ENCODE results near the gene RSPO3. TPM values are rescaled to one million over a fixed set of nuclear protein-coding genes. Genes with fewer than 3 reads are reported as not detected.

The RSPO3 gene
- total RNA-seq, 1 donor from 2014 or later, result not detected

GRCh38 chr6:127180426-127180825 is 62.0 kb downstream of the RSPO3 start:
- DNase-seq (ENCODE audit: low spot score), result no peak
- Mint-ChIP-seq H3K4me1 (ENCODE audit: low read depth) (no peaks in the 10 kb centered on the region), H3K27ac (no peak overlapping the region), H3K27me3 (ENCODE audit: low read depth) (peaks cover 26% of the 10 kb centered on the region), H3K9me3 (no peaks in the 10 kb centered on the region), H3K36me3 (ENCODE audit: low read depth) (no peaks in the 10 kb centered on the region), H3K4me3 (ENCODE audit: low read depth) (no peak overlapping the region)
- intact Hi-C loops (cut with micrococcal nuclease), result no loop called here

GRCh38 chr6:127182501-127182900 is 64.0 kb downstream of the RSPO3 start:
- intact Hi-C loops (cut with micrococcal nuclease), result no loop called here
- Mint-ChIP-seq H3K9me3 (no peaks in the 10 kb centered on the region), H3K4me3 (ENCODE audit: low read depth) (no peak overlapping the region), H3K36me3 (ENCODE audit: low read depth) (no peaks in the 10 kb centered on the region), H3K27me3 (ENCODE audit: low read depth) (peaks cover 32% of the 10 kb centered on the region), H3K27ac (no peak overlapping the region), H3K4me1 (ENCODE audit: low read depth) (no peaks in the 10 kb centered on the region)
- DNase-seq (ENCODE audit: low spot score), result no peak

GRCh38 chr6:127185437-127185995 is 67.0 kb downstream of the RSPO3 start:
- Mint-ChIP-seq H3K4me3 (ENCODE audit: low read depth) (no peak overlapping the region), H3K36me3 (ENCODE audit: low read depth) (no peaks in the 10 kb centered on the region), H3K9me3 (no peaks in the 10 kb centered on the region), H3K4me1 (ENCODE audit: low read depth) (no peaks in the 10 kb centered on the region), H3K27ac (no peak overlapping the region), H3K27me3 (ENCODE audit: low read depth) (peaks cover 26% of the 10 kb centered on the region)
- DNase-seq (ENCODE audit: low spot score), result no peak
- intact Hi-C loops (cut with micrococcal nuclease), result no loop called here

DNA sequence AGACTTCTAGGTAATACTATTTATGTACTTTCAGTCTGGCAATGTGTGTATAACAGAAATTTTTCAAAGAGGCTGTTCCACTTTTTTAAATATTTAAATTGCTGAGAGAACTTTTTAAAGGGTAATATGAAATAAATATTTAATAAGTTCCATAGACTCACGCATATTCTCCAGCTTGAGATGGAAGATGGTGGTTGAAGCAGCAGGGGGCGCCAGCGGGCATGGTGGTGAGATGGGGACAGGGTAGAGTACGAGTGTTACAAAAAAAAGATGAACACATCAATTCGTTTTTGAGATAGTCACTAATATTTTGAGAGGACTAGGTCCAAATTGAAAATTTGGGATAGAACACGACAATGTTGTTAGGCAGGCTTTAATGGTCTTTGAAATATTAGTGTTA is 68.4 kb downstream of the RSPO3 start:
- H3K36me3 Mint-ChIP-seq (ENCODE audit: low read depth), result no peaks in the 10 kb centered on the region

GRCh38 chr6:127188744-127189143 is 70.3 kb downstream of the RSPO3 start:
- Mint-ChIP-seq H3K27me3 (ENCODE audit: low read depth) (peaks cover 16% of the 10 kb centered on the region), H3K36me3 (ENCODE audit: low read depth) (no peaks in the 10 kb centered on the region), H3K27ac (no peak overlapping the region), H3K4me1 (ENCODE audit: low read depth) (no peaks in the 10 kb centered on the region), H3K9me3 (no peaks in the 10 kb centered on the region), H3K4me3 (ENCODE audit: low read depth) (no peak overlapping the region)
- intact Hi-C loops (cut with micrococcal nuclease), result no loop called here
- DNase-seq (ENCODE audit: low spot score), result no peak

More for the DNA sequence above, 68.4 kb downstream of the RSPO3 start:
- H3K4me1 Mint-ChIP-seq (ENCODE audit: low read depth), result no peaks in the 10 kb centered on the region
- H3K27me3 Mint-ChIP-seq (ENCODE audit: low read depth), result peaks cover 23% of the 10 kb centered on the region
- peak; percentile 33 for DNase-seq (ENCODE audit: low spot score)
- no peaks in the 10 kb centered on the region for H3K9me3 Mint-ChIP-seq
- H3K4me3 Mint-ChIP-seq (ENCODE audit: low read depth), result no peak overlapping the region
- no peak overlapping the region for H3K27ac Mint-ChIP-seq
- intact Hi-C loops (cut with micrococcal nuclease), result loop anchor here (1.0 to 2.0 kb wide), 2 partner anchors 79 to 352 kb away; partner anchors contain the start of gene RNF146

DNA sequence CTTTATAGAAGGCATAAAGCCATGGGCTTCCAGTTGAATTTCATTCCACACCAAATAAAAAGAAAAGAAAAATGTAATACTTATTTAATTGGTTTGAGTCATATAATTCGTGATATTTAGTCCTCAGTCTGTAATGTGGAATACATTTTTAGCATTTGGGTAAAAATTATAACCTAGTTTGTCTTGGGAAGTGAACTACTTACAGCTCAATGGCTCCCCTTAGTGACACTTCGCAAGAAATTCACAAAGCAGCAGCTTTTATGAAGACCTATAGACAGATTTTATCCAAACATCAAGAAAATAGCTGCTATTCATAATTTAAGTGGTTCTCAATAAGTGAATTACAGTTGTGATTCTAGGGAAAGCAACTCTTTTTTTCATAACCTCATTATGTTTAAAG is 72.1 kb downstream of the RSPO3 start:
- Mint-ChIP-seq H3K9me3 (no peaks in the 10 kb centered on the region), H3K36me3 (ENCODE audit: low read depth) (no peaks in the 10 kb centered on the region), H3K27me3 (ENCODE audit: low read depth) (peaks cover 9% of the 10 kb centered on the region), H3K4me1 (ENCODE audit: low read depth) (no peaks in the 10 kb centered on the region), H3K27ac (no peak overlapping the region), H3K4me3 (ENCODE audit: low read depth) (no peak overlapping the region)
- DNase-seq (ENCODE audit: low spot score), result no peak
- intact Hi-C loops (cut with micrococcal nuclease), result no loop called here

DNA sequence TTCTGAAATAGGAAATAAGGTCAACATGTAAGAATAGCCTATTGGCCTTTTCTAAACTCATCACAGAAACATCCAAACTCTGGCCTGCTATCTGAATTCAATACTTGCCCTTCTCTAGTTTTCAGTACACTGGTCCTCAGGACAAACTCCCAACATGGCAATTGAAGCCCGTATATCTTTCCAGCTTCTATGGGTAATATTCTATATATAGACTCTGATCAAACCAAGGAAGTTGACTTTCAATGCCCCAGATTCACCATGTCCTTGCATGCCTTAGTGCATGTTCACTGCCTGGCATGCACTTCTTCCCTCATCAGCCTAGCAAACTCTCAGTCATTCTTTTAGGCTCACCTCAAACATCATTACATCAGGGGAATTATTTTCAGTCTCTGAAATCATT is 73.2 kb downstream of the RSPO3 start:
- Mint-ChIP-seq H3K27me3 (ENCODE audit: low read depth) (peaks cover 5% of the 10 kb centered on the region), H3K4me1 (ENCODE audit: low read depth) (no peaks in the 10 kb centered on the region), H3K4me3 (ENCODE audit: low read depth) (no peak overlapping the region), H3K36me3 (ENCODE audit: low read depth) (no peaks in the 10 kb centered on the region), H3K27ac (no peak overlapping the region), H3K9me3 (no peaks in the 10 kb centered on the region)
- DNase-seq (ENCODE audit: low spot score), result no peak
- intact Hi-C loops (cut with micrococcal nuclease), result no loop called here

GRCh38 chr6:127192911-127193541 is 74.6 kb downstream of the RSPO3 start:
- no peaks in the 10 kb centered on the region for H3K9me3 Mint-ChIP-seq
- no peaks in the 10 kb centered on the region for H3K36me3 Mint-ChIP-seq (ENCODE audit: low read depth)
- H3K27ac Mint-ChIP-seq, result no peak overlapping the region
- H3K27me3 Mint-ChIP-seq (ENCODE audit: low read depth), result peaks cover 7% of the 10 kb centered on the region
- H3K4me1 Mint-ChIP-seq (ENCODE audit: low read depth), result no peaks in the 10 kb centered on the region
- no peak for DNase-seq (ENCODE audit: low spot score)
- intact Hi-C loops (cut with micrococcal nuclease), result no loop called here
- H3K4me3 Mint-ChIP-seq (ENCODE audit: low read depth), result no peak overlapping the region

DNA sequence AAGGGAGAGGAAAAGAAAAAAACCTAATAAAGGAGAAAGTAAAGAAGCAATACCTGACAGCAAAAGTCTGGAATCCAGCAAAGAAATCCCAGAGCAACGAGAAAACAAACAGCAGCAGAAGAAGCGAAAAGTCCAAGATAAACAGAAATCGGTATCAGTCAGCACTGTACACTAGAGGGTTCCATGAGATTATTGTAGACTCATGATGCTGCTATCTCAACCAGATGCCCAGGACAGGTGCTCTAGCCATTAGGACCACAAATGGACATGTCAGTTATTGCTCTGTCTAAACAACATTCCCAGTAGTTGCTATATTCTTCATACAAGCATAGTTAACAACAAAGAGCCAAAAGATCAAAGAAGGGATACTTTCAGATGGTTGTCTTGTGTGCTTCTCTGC is 77.4 kb downstream of the RSPO3 start:
- no peaks in the 10 kb centered on the region for H3K36me3 Mint-ChIP-seq (ENCODE audit: low read depth)
- peaks cover 8% of the 10 kb centered on the region for H3K27me3 Mint-ChIP-seq (ENCODE audit: low read depth)
- no peaks in the 10 kb centered on the region for H3K9me3 Mint-ChIP-seq
- intact Hi-C loops (cut with micrococcal nuclease), result no loop called here
- no peak for DNase-seq (ENCODE audit: low spot score)
- no peak overlapping the region for H3K4me3 Mint-ChIP-seq (ENCODE audit: low read depth)
- no peaks in the 10 kb centered on the region for H3K4me1 Mint-ChIP-seq (ENCODE audit: low read depth)
- no peak overlapping the region for H3K27ac Mint-ChIP-seq

DNA sequence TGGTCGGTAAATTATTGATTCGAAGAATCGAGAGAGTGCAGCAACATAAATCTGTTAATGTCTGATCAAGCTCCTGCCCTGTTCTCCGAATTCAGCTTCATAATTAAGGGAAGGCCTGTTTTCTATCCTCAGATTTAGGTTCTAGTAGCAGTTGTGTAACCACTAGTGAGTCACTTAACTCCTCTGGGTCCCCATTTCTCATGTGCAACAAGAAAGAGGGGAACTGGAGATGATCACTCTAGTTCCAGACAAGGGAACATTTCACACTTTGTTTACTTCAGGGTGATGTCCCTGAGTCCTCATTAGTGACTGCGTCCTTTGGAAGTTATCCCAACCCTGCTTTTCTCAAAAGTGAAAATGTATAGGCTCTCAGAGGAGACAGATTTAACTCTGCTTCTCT is 80.1 kb downstream of the RSPO3 start:
- no peak overlapping the region for H3K27ac Mint-ChIP-seq
- intact Hi-C loops (cut with micrococcal nuclease), result no loop called here
- DNase-seq (ENCODE audit: low spot score), result no peak
- H3K4me3 Mint-ChIP-seq (ENCODE audit: low read depth), result no peak overlapping the region
- no peaks in the 10 kb centered on the region for H3K9me3 Mint-ChIP-seq
- H3K27me3 Mint-ChIP-seq (ENCODE audit: low read depth), result peaks cover 8% of the 10 kb centered on the region
- H3K4me1 Mint-ChIP-seq (ENCODE audit: low read depth), result no peaks in the 10 kb centered on the region
- no peaks in the 10 kb centered on the region for H3K36me3 Mint-ChIP-seq (ENCODE audit: low read depth)

- Mint-ChIP-seq H3K36me3 (ENCODE audit: low read depth) (no peaks in the 10 kb centered on the region), H3K4me3 (ENCODE audit: low read depth) (no peak overlapping the region), H3K4me1 (ENCODE audit: low read depth) (no peaks in the 10 kb centered on the region), H3K27ac (no peak overlapping the region), H3K9me3 (no peaks in the 10 kb centered on the region), H3K27me3 (ENCODE audit: low read depth) (peaks cover 11% of the 10 kb centered on the region)
- DNase-seq (ENCODE audit: low spot score), result no peak
- intact Hi-C loops (cut with micrococcal nuclease), result no loop called here
Observed at GRCh38 chr6:127199470-127199869, 81.0 kb downstream of the RSPO3 start.

DNA sequence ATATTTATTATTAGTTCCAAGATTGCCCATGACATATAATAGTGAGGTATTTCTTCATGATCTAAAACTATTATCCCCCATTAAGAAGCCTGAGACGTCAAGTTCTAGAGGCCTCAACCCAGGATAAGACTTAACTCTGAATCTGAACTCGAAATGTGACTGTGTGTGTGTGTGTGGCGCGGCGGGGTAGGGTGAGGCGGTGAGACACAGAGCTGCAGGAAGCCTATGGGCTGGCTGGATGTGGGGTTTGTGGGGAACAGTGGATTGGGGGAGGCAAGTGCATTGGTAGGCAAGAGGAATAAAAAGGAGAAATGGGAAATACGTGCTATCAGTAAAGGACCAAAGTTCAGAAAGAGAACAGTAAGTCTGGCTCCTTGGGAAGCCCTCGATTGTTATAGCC is 81.6 kb downstream of the RSPO3 start:
- Mint-ChIP-seq H3K4me1 (ENCODE audit: low read depth) (no peaks in the 10 kb centered on the region), H3K9me3 (no peaks in the 10 kb centered on the region), H3K27ac (no peak overlapping the region), H3K27me3 (ENCODE audit: low read depth) (peaks cover 14% of the 10 kb centered on the region), H3K36me3 (ENCODE audit: low read depth) (no peaks in the 10 kb centered on the region), H3K4me3 (ENCODE audit: low read depth) (no peak overlapping the region)
- no peak for DNase-seq (ENCODE audit: low spot score)
- intact Hi-C loops (cut with micrococcal nuclease), result no loop called here

DNA sequence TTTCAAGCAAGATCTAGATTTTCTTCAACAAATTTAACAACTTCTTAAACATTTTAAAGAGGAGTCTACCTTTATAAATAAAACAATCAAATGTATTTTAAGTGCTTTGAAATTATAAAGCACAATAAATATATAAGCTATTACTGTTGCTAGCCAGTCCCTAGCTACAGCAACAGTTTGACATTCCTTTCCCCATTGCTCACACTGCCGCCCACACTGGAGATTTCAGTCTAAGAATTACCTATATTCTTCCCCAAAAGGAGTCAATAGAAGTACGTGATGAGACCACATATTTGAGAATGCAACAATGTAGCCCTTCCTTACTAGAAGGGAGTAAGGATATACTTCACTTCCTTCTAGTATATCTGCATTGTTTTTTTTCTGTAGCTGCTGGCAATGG is 82.8 kb downstream of the RSPO3 start:
- Mint-ChIP-seq H3K27me3 (ENCODE audit: low read depth) (peaks cover 14% of the 10 kb centered on the region), H3K4me1 (ENCODE audit: low read depth) (no peaks in the 10 kb centered on the region), H3K27ac (no peak overlapping the region), H3K4me3 (ENCODE audit: low read depth) (no peak overlapping the region), H3K9me3 (no peaks in the 10 kb centered on the region), H3K36me3 (ENCODE audit: low read depth) (no peaks in the 10 kb centered on the region)
- DNase-seq (ENCODE audit: low spot score), result no peak
- intact Hi-C loops (cut with micrococcal nuclease), result no loop called here

Data from activated T-helper 2 cell treated with anti-CD3 and anti-CD28 coated beads, Interferon-gamma antibody, Interleukin-2, Interleukin-4, amounts not matched to agents 10 μg/mL and 5 μg/mL and 100 μg/mL, durations not matched to agents 14 hours and 24 hours and 36 hours (primary cell).